DND-41 (cell line): Measurements from ENCODE around the gene TMEM178B.
"Not testable (repeated sequence)": the region's sequence is repeated elsewhere in the genome, so short reads cannot be mapped to it uniquely, and the experiment has no call there.

Source experiments
- ATAC-seq: fragments of 200-7000 bp; cut with Tn5 transposase; 3 replicates; pipeline ENCODE4 v1.9.1; 2021; ENCODE audit warnings: low read depth; ENCODE audit not compliant: insufficient read depth
- DNase-seq: peaks from one replicate; pipeline ENCODE4 v3.0.0-alpha.2; 2020
- H2AFZ ChIP-seq: 2 replicates; pipeline ENCODE4 v1.6.0; 2012; ENCODE audit warnings: low read depth, low read length
- H3K27ac ChIP-seq: 2 replicates; pipeline ENCODE4 v1.5.1; 2012; ENCODE audit warnings: low read length, inconsistent platforms
- H3K27me3 ChIP-seq: fragments of 200-600 bp; sonication (generic); 2 replicates; pipeline ENCODE4 v1.6.0; 2012; ENCODE audit warnings: low read length, mild to moderate bottlenecking, inconsistent platforms; ENCODE audit not compliant: insufficient read depth, poor library complexity
- H3K36me3 ChIP-seq: 2 replicates; pipeline ENCODE4 v1.5.1; 2012; ENCODE audit warnings: low read length, inconsistent platforms; ENCODE audit not compliant: insufficient read depth
- H3K4me1 ChIP-seq: 2 replicates; pipeline ENCODE4 v1.5.1; 2012; ENCODE audit warnings: mild to moderate bottlenecking, low read length; ENCODE audit not compliant: insufficient read depth
- H3K4me2 ChIP-seq: 2 replicates; pipeline ENCODE4 v1.6.0; 2012; ENCODE audit warnings: mild to moderate bottlenecking, moderate library complexity, low read length, inconsistent platforms; ENCODE audit not compliant: insufficient read depth
- H3K4me3 ChIP-seq, 2 experiments: fragments of 200-600 bp in 1 of 2; shearing (Covaris generic) in 1 of 2; 2 replicates each; pipeline ENCODE4 v1.5.1; 2012 to 2016; ENCODE audit warnings: inconsistent platforms in 2 of 2, low read length in 2 of 2, mild to moderate bottlenecking in 2 of 2, low read depth in 1 of 2, moderate library complexity in 1 of 2
- H3K79me2 ChIP-seq: 2 replicates; pipeline ENCODE4 v1.6.0; 2012; ENCODE audit warnings: low read length, inconsistent platforms; ENCODE audit not compliant: insufficient read depth
- H3K9ac ChIP-seq: 2 replicates; pipeline ENCODE4 v1.6.0; 2012; ENCODE audit warnings: low read depth, mild to moderate bottlenecking, inconsistent platforms, low read length, moderate library complexity
- H3K9me3 ChIP-seq: 2 replicates; pipeline ENCODE4 v1.5.1; 2012; ENCODE audit warnings: low read length, moderate library complexity, mild to moderate bottlenecking, inconsistent platforms; ENCODE audit not compliant: insufficient read depth, severe bottlenecking
- H4K20me1 ChIP-seq: 2 replicates; pipeline ENCODE4 v1.6.0; 2012; ENCODE audit warnings: low read length; ENCODE audit not compliant: insufficient read depth
- CTCF ChIP-seq: IDR thresholded peaks from 2 replicates; pipeline ENCODE4 v1.5.1; 2012; ENCODE audit warnings: borderline replicate concordance, low read length, moderate library complexity, mild to moderate bottlenecking; ENCODE audit not compliant: poor library complexity, severe bottlenecking; ENCODE audit errors: extremely low read depth
- EZH2 ChIP-seq: IDR thresholded peaks from 3 replicates; pipeline ENCODE4 v1.6.1; 2012; ENCODE audit warnings: borderline replicate concordance, low read depth, mild to moderate bottlenecking, moderate library complexity, low read length, inconsistent platforms; ENCODE audit not compliant: severe bottlenecking

TMEM178B gene

GRCh38 chr7:141323826-141324225, 250.0 kb downstream of the TMEM178B start:
- Histone ChIP-seq H3K4me3 (no peak overlapping the region), H3K9me3 (no peaks in the 10 kb centered on the region), H3K36me3 (no peaks in the 10 kb centered on the region), H4K20me1 (no peaks in the 10 kb centered on the region; the same call in 1 of the 2 replicates), H3K4me1 (no peaks in the 10 kb centered on the region), H2AFZ (no peak overlapping the region), H3K27me3 (no peaks in the 10 kb centered on the region), H3K4me2 (no peak overlapping the region), H3K79me2 (no peaks in the 10 kb centered on the region), H3K27ac (no peak overlapping the region), H3K9ac (no peak overlapping the region)
- ATAC-seq, result no peak
- no peak for DNase-seq
- no peak for TF ChIP-seq EZH2
- no peak for TF ChIP-seq CTCF

- no peaks in the 10 kb centered on the region for H3K36me3 ChIP-seq
- no peak overlapping the region for H3K4me2 ChIP-seq
- no peaks in the 10 kb centered on the region for H3K4me1 ChIP-seq
- ATAC-seq (no peak), DNase-seq (no peak)
- no peak overlapping the region for H3K27ac ChIP-seq
- H4K20me1 ChIP-seq, result no peaks in the 10 kb centered on the region; the same call in 1 of the 2 replicates
- H3K9me3 ChIP-seq, result no peaks in the 10 kb centered on the region
- H3K27me3 ChIP-seq, result no peaks in the 10 kb centered on the region
- no peaks in the 10 kb centered on the region for H3K79me2 ChIP-seq
- H2AFZ ChIP-seq, result no peak overlapping the region
- no peak overlapping the region for H3K9ac ChIP-seq
- TF ChIP-seq CTCF (no peak), EZH2 (no peak)
- H3K4me3 ChIP-seq, result no peak overlapping the region
Observed at GRCh38 chr7:141324870-141325269, 251.0 kb downstream of the TMEM178B start.

DNA sequence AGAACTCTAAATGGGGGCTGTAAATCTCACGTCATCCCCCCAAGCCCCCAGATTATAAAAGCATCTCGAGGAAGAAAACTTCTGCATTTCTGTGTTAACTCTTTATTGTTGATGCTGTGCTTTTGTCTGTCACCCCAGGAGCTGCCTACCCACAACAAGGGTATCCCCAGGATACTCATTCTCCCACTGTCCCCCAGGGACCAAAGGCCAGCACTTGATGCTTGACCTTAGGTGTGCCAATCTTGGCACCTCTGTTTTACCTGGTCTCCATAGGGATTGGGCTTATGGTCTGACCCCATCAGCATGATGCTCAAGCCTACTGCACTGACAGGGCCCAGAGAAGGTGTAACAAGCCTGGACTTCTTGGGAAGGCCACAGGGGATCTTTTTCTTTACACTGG, 251.4 kb downstream of the TMEM178B start:
- no peaks in the 10 kb centered on the region for H3K9me3 ChIP-seq
- H3K4me1 ChIP-seq, result no peaks in the 10 kb centered on the region
- TF ChIP-seq CTCF (no peak), EZH2 (no peak)

DNA sequence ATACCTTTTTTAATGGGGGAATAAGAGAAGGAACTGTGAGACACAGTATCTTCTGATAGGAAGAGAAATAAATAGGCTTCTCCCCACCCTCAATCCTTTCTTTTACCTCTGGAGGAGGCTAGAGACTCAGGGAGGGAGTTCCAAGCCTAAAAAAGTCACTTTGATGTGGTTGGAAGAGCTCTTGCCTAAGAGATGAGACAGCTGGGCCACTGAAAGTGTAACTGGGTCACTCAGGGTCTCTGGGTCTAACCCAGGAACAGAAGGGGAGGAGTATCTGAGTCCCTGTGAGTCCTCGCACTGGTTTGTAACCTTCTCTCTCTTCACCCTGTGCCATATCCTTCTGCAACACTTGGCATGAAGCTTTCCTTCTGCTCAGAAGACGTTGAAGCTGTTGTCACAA, 254.4 kb downstream of the TMEM178B start:
- no peak overlapping the region for H3K9ac ChIP-seq
- H3K4me2 ChIP-seq, result no peak overlapping the region
- H3K79me2 ChIP-seq, result no peaks in the 10 kb centered on the region
- H3K4me3 ChIP-seq, result no peak overlapping the region
- H2AFZ ChIP-seq, result no peak overlapping the region
- no peak for TF ChIP-seq EZH2
- TF ChIP-seq CTCF, result peak; percentile 35
- H4K20me1 ChIP-seq, result no peaks in the 10 kb centered on the region; the same call in 1 of the 2 replicates
- no peaks in the 10 kb centered on the region for H3K9me3 ChIP-seq
- H3K36me3 ChIP-seq, result no peaks in the 10 kb centered on the region
- ATAC-seq (peak; percentile 84), DNase-seq (peak; percentile 23)
- H3K4me1 ChIP-seq, result no peaks in the 10 kb centered on the region
- no peaks in the 10 kb centered on the region for H3K27me3 ChIP-seq
- H3K27ac ChIP-seq, result no peak overlapping the region

More for the DNA sequence above, 251.4 kb downstream of the TMEM178B start:
- Histone ChIP-seq H3K36me3 (no peaks in the 10 kb centered on the region), H2AFZ (no peak overlapping the region), H4K20me1 (no peaks in the 10 kb centered on the region; the same call in 1 of the 2 replicates), H3K9ac (no peak overlapping the region), H3K4me2 (no peak overlapping the region), H3K27ac (no peak overlapping the region), H3K4me3 (no peak overlapping the region), H3K27me3 (no peaks in the 10 kb centered on the region), H3K79me2 (no peaks in the 10 kb centered on the region)
- DNase-seq (no peak), ATAC-seq (no peak)

DNA sequence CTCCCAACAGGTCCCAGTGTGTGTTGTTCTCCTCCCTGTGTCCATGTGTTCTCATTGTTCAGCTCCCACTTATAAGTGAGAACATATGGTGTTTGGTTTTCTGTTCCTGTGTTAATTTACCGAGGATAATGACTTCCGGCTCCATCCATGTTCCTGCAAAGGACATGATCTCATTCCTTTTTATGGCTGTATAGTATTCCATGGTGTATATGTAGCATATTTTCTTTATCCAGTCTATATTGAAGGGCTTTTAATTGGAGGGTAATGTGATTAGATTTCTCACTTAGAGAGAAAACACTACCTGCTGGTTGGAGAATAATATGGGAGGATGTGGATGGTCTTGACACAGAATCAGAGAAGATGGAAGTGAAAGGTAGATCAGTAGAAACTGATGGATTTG, 256.4 kb downstream of the TMEM178B start:
- not testable (repeated sequence) for H3K27ac ChIP-seq, H3K9ac ChIP-seq, DNase-seq, H3K4me2 ChIP-seq, H2AFZ ChIP-seq, H3K9me3 ChIP-seq, ATAC-seq, H3K36me3 ChIP-seq, H4K20me1 ChIP-seq, H3K4me1 ChIP-seq, H3K79me2 ChIP-seq, H3K27me3 ChIP-seq, H3K4me3 ChIP-seq
